Neural progenitor cell (in vitro differentiated cells): Measurements from ENCODE around the gene C3orf22. TPM values are rescaled to one million over a fixed set of nuclear protein-coding genes. Genes with fewer than 3 reads are reported as not detected.

Experiments used
- DNase-seq: peaks from one replicate; pipeline ENCODE4 v3.0.0-alpha.2; 2016; ENCODE audit warnings: low spot score
- H2AFZ ChIP-seq: fragments of 200-600 bp; sonication (generic); replicated peaks from 2 replicates; pipeline ENCODE4 v1.6.1; 2016; ENCODE audit warnings: antibody characterized with exemption
- H3F3A ChIP-seq: fragments of 200-600 bp; sonication (generic); 2 replicates; pipeline ENCODE4 v1.6.1; 2016; ENCODE audit warnings: antibody characterized with exemption, low read depth
- H3K27ac ChIP-seq: fragments of 200-600 bp; sonication (generic); 2 replicates; pipeline ENCODE4 v1.5.1; 2016; ENCODE audit warnings: mild to moderate bottlenecking
- H3K27me3 ChIP-seq: fragments of 200-600 bp; sonication (generic); 2 replicates; pipeline ENCODE4 v1.6.1; 2016; ENCODE audit warnings: mild to moderate bottlenecking, moderate library complexity
- H3K36me3 ChIP-seq: fragments of 200-600 bp; sonication (generic); 2 replicates; pipeline ENCODE4 v1.5.1; 2016
- H3K4me1 ChIP-seq: fragments of 200-600 bp; sonication (generic); 2 replicates; pipeline ENCODE4 v1.6.1; 2016; ENCODE audit warnings: mixed run types
- H3K4me2 ChIP-seq: fragments of 200-600 bp; sonication (generic); 2 replicates; pipeline ENCODE4 v1.6.1; 2016
- H3K4me3 ChIP-seq: fragments of 200-600 bp; sonication (generic); 2 replicates; pipeline ENCODE4 v1.5.1; 2016
- H3K79me2 ChIP-seq: fragments of 200-600 bp; sonication (generic); 2 replicates; pipeline ENCODE4 v1.6.1; 2016; ENCODE audit warnings: low read depth
- H3K9ac ChIP-seq: fragments of 200-600 bp; sonication (generic); 2 replicates; pipeline ENCODE4 v1.6.1; 2016
- H3K9me3 ChIP-seq: fragments of 200-600 bp; sonication (generic); 2 replicates; pipeline ENCODE4 v1.5.1; 2016; ENCODE audit warnings: low read depth
- H4K20me1 ChIP-seq: fragments of 200-600 bp; sonication (generic); 2 replicates; pipeline ENCODE4 v1.6.1; 2016; ENCODE audit warnings: low read depth
- H3K27ac Mint-ChIP-seq: 3 replicates; pipeline ENCODE4 v1.8.0; 2021; ENCODE audit warnings: mixed read lengths
- H3K27me3 Mint-ChIP-seq: 2 replicates; pipeline ENCODE4 v1.8.0; 2022; ENCODE audit warnings: low read depth, mild to moderate bottlenecking, inconsistent platforms, moderate library complexity, mixed read lengths; ENCODE audit not compliant: insufficient read depth
- H3K36me3 Mint-ChIP-seq: 3 replicates; pipeline ENCODE4 v1.8.0; 2021; ENCODE audit warnings: mixed read lengths
- H3K4me1 Mint-ChIP-seq: 3 replicates; pipeline ENCODE4 v1.8.0; 2021; ENCODE audit warnings: mixed read lengths
- H3K4me3 Mint-ChIP-seq: 3 replicates; pipeline ENCODE4 v1.8.0; 2021; ENCODE audit warnings: mild to moderate bottlenecking, moderate library complexity, mixed read lengths
- H3K9me3 Mint-ChIP-seq: 3 replicates; pipeline ENCODE4 v1.8.0; 2020; ENCODE audit warnings: mixed read lengths
- CTCF ChIP-seq: fragments of 200-600 bp; sonication (generic); IDR thresholded peaks from 2 replicates; pipeline ENCODE4 v1.5.1; 2017; ENCODE audit warnings: antibody characterized with exemption, mild to moderate bottlenecking
- EZH2 ChIP-seq: fragments of 200-600 bp; sonication (generic); IDR thresholded peaks from 2 replicates; pipeline ENCODE4 v1.6.1; 2017; ENCODE audit warnings: antibody characterized with exemption, mild to moderate bottlenecking, moderate library complexity
- EZH2phosphoT487 ChIP-seq: fragments of 200-600 bp; sonication (generic); IDR thresholded peaks from 2 replicates; pipeline ENCODE4 v1.6.1; 2017; ENCODE audit warnings: antibody characterized with exemption
- small RNA-seq: library from RNA; depleted of rRNA; stranded (forward); fragments of <200 nt; gene quantifications from one replicate; pipeline ENCODE3, GENCODE V24; 2015
- total RNA-seq: library from RNA; depleted of rRNA; stranded (reverse); fragments of >200 nt; gene quantifications from 2 replicates; pipeline ENCODE4 v1.2.3, GENCODE V29; 2015; ENCODE audit warnings: low replicate concordance

Gene C3orf22
- total RNA-seq, 1 donor from 2014 or later, result not detected

DNA sequence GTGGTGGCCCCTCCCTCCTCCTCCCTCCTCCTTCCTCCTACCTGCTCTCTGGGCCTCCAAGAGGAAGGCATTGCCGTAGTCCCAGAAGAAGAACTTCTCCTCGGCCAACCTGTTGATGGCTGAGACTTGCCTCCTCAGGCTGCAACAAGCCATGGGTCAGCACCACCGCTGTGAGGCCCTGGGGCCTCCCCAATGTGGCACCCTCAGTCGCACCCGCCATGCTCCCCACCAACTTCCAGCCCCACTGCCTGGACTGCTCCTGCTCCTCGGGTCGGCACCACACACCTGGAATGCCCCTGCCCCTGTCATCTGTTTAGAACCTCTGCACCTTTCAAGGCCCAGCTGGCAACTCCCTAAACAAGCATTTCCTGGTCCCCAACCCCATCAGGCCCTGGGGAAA, 58.7 kb downstream of the C3orf22 start:
- Histone ChIP-seq H3K9me3 (no peaks in the 10 kb centered on the region), H3K4me1 (peaks cover 15% of the 10 kb centered on the region), H3K79me2 (no peaks in the 10 kb centered on the region), H2AFZ (no peak overlapping the region), H3F3A (peaks cover 10% of the 10 kb centered on the region), H3K27me3 (no peaks in the 10 kb centered on the region), H4K20me1 (no peaks in the 10 kb centered on the region), H3K27ac (no peak overlapping the region), H3K4me3 (no peak overlapping the region), H3K4me2 (no peak overlapping the region), H3K9ac (no peak overlapping the region), H3K36me3 (no peaks in the 10 kb centered on the region)
- Mint-ChIP-seq H3K4me1 (peaks cover 16% of the 10 kb centered on the region), H3K36me3 (no peaks in the 10 kb centered on the region), H3K27me3 (no peaks in the 10 kb centered on the region), H3K4me3 (no peak overlapping the region), H3K27ac (no peak overlapping the region), H3K9me3 (no peaks in the 10 kb centered on the region)
- DNase-seq, result no peak
- TF ChIP-seq CTCF (no peak), EZH2 (no peak), EZH2phosphoT487 (no peak)

Small RNA genes lying within 50 kb of the gene (small RNA-seq; reads per million reads assigned to genes)
- not detected for gene RNA5SP138

Other genes starting within 250 kb of the C3orf22 start
- 3.3 and 7.2 TPM in 2 replicates for gene KLF15, start 201.5 kb downstream of the C3orf22 start, total RNA-seq
- 0.12 TPM in 1 of 2 replicates, not detected in the other for gene CFAP100, start 164.0 kb downstream of the C3orf22 start, total RNA-seq
- 12.4 and 22.3 TPM in 2 replicates for gene ZXDC, start 83.0 kb downstream of the C3orf22 start, total RNA-seq
- not detected in 2 replicates for gene UROC1, start 41.2 kb downstream of the C3orf22 start, total RNA-seq
- gene CHST13, start 34.8 kb downstream of the C3orf22 start, total RNA-seq, result 0.09 and 0.34 TPM in 2 replicates
- 8.5 and 10.3 TPM in 2 replicates for gene TXNRD3, start 96.2 kb upstream of the C3orf22 start, total RNA-seq
- 35.7 and 46.2 TPM in 2 replicates for gene CHCHD6, start 145.3 kb upstream of the C3orf22 start, total RNA-seq